Astrocyte of the cerebellum (primary cell): Measurements from ENCODE around the gene TEPSIN.
"Not testable (repeated sequence)": the region's sequence is repeated elsewhere in the genome, so short reads cannot be mapped to it uniquely, and the experiment has no call there.

ENCODE experiments used
- DNase-seq: peaks from one replicate; pipeline ENCODE4 v3.0.0-alpha.2; 2011; ENCODE audit warnings: low read depth
- H3K4me3 ChIP-seq: 2 replicates; pipeline ENCODE4 v1.5.1; 2011; ENCODE audit warnings: mild to moderate bottlenecking, low read depth, low read length, moderate library complexity
- CTCF ChIP-seq: IDR thresholded peaks from 2 replicates; pipeline ENCODE4 v1.5.1; 2012; ENCODE audit warnings: low read length, low read depth, moderate library complexity, mild to moderate bottlenecking; ENCODE audit errors: missing control alignments
- in situ Hi-C: cut with HindIII; loops from 2 replicates; pipeline ENCODE4 v1.10.0; 2017; ENCODE audit warnings: low sequenced_read_pairs

Gene TEPSIN

GRCh38 chr17:81228834-81229665 is 9.8 kb downstream of the TEPSIN start:
- no peak for TF ChIP-seq CTCF
- H3K4me3 ChIP-seq = no peak overlapping the region
- DNase-seq = no peak
- in situ Hi-C loops = no loop called here

- no peak overlapping the region for H3K4me3 ChIP-seq
- TF ChIP-seq CTCF = no peak
- no peak for DNase-seq
- in situ Hi-C loops = no loop called here
Measured at GRCh38 chr17:81228420-81228819, 10.4 kb downstream of the TEPSIN start.

GRCh38 chr17:81227630-81228029 is 11.2 kb downstream of the TEPSIN start:
- in situ Hi-C loops, H3K4me3 ChIP-seq, DNase-seq: not testable (repeated sequence)

GRCh38 chr17:81223762-81224130 is 15.1 kb downstream of the TEPSIN start:
- TF ChIP-seq CTCF = no peak
- peak overlapping the region; percentile 43 for H3K4me3 ChIP-seq
- no peak for DNase-seq
- in situ Hi-C loops = no loop called here

- peak within 1 kb of the TSS; percentile 70 for H3K4me3 ChIP-seq
- DNase-seq = peak; percentile 95
- in situ Hi-C loops = no loop called here
- no peak for TF ChIP-seq CTCF
Measured at GRCh38 chr17:81222906-81223761, 15.7 kb downstream of the TEPSIN start, which contains the start of gene CEP131. TSS of gene CEP131 (minus strand) at chr17:81222965. CDS start at chr17:81220056, 2,909 bp downstream.

GRCh38 chr17:81222620-81222905 is 16.3 kb downstream of the TEPSIN start:
- in situ Hi-C loops = no loop called here

More at GRCh38 chr17:81222620-81222905, 16.3 kb downstream of the TEPSIN start:
- DNase-seq = no peak
- peak overlapping the region; percentile 70 for H3K4me3 ChIP-seq
- no peak for TF ChIP-seq CTCF
